CD4-positive, alpha-beta T cell treated with Interleukin-6 for 4 hours (primary cell): ENCODE data around the gene SLC25A51.
"Not testable (repeated sequence)": the region's sequence is repeated elsewhere in the genome, so short reads cannot be mapped to it uniquely, and the experiment has no call there.

Source experiments
- DNase-seq: peaks from one replicate; pipeline ENCODE4 v3.0.0-alpha.2; 2020; ENCODE audit warnings: mixed read lengths

The SLC25A51 gene

DNA sequence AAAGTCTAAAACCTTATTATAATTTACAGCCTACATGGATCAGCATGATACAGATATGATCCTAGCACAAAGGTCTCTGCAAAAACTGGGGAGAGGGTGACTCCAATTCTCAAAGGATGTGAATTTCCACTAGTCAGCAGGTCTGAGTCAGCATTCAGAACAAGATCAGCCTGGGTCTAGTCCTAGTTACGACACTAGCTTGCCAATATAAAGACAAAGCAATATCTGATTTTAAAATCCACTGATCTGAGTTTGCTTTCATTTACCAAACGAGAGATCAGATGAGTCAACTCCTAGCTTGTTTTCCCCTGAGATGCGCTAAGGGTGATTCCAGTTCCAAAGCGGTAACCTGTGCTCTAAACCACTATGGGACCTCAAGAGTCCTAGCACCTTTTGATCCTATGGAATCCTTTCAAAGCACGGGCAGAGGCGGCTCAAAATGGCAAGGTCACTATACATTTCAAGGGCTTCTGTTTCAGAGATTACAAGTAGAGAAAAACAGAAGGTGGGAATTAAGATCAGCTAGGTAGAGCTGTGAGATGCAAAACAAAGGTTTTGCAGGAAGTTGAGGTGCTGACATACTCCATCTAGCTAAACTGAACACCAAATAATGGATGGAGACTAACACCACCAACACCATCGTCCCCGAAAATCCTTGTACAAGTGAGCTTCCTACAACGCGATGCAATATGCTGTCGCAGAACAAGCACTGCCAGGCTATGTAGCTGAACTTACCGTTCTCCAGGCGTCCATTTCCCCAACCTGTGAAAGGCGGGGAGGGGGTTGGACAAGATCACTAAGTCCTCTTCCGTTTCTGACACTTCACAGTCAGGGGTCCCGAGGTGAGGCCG, 906 bp downstream of the SLC25A51 start:
- no peak for DNase-seq

DNA sequence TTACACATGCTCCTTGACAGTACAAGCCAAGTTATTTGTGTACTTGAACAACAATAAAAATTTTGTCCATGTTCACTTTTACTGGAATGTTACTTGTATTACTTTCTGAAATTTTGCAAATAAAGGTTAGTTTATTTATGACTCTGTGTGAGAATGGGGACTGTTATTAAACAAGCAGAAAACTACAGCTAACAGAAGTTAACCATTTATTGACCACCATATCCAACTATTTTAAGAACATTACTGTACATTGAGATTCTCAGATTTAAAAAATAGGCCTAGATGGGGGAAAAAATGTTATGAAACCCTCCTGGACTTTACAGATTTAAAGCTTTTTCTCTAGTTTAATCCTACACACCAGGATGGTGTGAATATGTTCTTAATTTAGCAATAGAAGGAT, 1.8 kb downstream of the SLC25A51 start:
- DNase-seq, result no peak

DNA sequence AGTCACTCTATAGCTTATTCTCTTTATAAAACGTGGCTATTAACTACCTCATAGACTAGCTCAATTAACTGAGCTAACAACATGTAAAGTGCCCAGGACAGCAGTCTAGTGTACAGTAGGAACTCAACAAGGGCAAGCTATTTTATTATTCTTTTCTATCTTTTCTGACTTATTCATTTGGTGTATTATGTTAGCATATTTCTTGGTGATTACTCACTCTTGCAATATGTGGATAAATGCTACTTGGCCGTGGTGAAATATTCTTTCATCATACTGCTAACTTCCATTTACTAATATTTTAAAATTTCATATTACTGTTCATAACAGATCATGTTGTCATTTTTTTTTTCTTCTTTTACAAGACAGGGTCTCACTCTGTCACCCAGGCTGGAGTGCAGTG, 4.9 kb downstream of the SLC25A51 start:
- no peak for DNase-seq

DNA sequence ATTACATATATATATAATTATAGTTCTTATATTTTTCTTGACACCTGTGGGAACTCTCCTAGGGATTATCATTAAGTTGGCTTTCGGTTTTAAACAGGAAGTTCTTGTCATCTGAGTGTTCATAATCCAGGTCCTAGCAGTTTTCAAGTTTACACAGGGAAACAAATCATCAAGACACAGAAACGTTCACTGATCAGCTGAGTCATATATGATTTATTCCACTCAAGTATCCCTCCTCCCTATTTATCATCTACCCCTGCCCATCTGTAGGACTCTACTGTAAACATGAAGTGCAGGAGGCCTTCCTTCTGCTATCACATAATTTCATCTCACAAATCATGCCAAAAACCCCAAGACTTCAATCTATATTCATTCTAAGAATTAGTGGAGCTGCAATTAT, 6.3 kb downstream of the SLC25A51 start:
- DNase-seq, result no peak

DNA sequence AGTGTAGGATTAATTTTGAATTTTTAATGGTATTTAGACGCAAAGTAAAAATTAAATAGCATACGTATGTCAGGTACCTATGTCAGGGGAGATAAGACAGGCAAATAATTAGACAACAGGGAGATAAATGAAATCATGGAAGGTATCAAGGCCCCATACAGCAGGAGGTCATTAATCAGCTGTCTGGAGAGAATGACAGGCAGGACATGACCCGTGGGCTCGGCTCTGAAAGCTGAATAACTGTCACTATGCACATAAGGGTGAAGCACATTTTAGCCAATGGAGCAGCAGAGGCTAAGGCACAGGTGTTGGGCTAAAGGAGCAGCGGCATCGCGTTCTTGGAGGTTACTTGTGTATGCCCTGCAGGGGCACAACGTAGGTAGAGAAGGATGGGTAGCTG, 11.9 kb downstream of the SLC25A51 start:
- DNase-seq, result no peak

DNA sequence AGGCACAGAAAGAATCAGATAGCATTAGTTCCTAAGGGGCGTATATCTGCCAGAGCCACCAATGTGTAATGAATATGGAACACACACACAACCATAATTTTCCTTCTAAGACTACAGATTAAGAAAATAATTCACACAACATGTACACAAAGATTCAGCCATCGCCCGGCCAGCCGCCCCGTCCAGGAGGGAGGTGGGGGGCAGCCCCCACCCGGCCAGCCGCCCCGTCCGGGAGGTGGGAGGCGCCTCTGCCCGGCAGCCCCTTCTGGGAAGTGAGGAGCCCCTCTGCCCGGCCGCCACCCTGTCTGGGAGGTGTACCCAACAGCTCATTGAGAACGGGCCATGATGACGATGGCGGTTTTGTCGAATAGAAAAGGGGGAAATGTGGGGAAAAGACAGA, 12.9 kb downstream of the SLC25A51 start:
- DNase-seq, result not testable (repeated sequence)

DNA sequence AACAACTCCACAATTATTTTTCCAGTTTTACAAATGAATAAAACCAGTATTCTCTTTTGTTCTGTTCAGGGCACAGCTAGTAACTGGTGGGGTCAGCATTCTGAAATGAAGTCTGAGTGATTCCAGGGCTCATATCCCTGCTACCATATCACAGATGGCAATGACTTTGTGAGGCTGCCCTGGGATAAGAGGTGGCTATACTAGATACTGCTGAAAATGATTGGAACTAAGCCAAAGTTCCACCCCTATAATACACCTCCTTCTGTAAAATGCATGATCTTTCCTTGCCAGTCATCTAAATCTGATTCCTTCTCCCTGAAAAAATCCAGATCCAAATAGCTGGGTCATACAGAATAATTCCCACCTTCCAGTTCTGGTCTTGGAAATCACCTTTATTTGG, 14.4 kb downstream of the SLC25A51 start:
- no peak for DNase-seq

DNA sequence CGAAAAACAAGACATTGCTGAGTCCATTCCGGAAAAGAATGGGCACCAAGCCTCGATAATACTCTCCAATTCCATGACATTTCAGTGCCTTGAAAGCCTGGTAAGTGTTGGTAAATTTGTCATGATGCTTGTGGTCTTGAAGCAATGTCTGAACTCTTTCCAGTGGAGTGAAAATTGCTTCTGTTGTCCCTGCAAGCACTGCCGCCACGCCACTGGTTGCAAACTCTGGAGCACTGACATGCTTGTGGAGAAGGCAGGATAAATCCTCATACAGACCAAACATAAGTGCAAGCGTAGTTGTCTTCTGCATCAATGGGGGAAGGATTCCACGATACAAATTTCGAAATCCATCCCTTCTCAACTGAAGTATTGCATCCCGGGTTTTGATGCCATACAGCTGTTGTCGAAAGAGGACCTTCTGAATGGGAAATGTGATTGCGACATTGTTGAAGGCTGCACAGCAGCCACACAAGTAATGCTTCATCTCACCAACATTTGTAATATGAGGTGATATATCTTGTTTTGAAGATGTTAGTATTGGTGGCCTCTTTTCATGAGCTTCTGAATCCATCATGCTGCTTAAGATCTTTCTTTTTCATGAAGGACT, 15.8 kb downstream of the SLC25A51 start:
- not testable (repeated sequence) for DNase-seq

DNA sequence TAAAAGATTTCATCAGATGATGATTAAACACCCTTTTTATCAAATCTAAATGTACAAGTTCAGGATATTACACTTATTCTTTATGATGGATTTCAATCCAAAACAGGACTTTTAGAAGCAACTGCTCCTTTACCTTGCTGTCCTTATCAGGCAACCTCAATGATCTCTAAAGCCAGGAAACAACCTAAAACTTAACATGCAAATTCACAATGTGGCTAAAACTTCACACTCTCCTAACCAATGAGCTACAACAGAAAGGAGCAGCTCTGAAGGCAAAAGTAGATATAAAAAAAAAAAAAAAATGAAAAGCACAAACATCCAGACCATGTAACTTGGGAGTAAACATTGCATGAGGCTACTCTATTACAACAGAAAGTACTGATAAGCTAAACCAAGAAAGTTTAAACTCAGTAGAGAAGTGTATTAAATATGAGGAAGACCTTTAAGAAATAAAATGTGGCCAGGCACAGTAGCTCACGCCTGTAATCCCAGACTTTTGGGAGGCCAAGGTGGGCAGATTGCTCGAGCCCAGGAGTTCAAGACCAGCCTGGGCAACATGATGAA, 22.9 kb downstream of the SLC25A51 start:
- no peak for DNase-seq

DNA sequence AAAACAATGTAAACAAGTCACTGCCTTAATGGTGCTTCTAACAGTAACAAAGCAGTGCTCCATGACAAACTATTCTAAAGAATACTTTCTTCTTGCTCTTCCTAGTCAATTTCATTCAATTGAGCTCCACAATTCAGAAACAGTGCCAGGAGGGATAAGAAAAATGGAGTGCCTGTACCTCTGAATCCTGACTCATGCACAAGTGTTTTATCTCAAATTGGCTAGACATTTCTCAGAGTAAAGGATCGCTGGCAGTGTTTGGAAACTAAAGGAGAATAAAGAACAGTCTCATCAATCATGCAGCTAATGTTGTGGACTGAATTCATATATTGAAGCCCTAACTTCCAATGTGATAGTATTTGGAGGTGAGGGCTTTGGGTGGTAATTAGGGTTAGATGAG, 27.6 kb downstream of the SLC25A51 start:
- DNase-seq, result no peak

DNA sequence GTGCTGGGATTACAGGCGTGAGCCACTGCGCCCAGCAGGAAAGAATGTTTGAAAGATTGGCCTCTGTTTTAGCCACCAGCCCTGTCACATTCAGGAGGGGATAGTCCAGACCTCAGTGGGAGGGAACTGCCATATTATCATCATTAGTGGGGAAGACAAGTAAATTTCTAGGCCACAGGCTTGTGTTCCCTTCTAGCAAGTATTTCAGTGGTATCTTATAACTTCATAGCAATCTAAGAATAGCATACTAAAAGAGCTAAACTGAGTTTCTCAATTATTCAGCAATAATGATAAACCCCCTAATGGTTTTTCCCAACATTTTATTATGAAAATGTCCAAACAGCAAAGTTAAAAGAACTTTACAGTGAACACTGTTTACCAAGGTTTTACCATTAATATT, 30.0 kb downstream of the SLC25A51 start:
- DNase-seq, result no peak

DNA sequence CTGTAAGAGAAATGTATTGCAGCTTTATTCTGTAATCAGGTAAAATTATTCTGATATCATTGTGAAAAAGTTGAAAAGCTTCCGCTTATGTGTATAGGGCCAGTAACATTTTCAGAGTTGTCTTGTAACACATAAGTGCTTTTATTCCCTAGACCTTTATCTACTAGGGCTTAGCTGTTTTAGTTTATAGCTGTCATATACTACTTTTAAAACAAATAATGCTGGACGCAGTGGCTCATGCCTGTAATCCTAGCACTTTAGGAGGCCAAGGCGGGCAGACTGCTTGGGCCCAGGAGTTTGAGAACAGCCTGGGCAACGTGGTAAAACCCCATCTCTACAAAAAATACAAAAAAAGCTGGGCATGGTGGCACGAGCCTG, 33.1 kb downstream of the SLC25A51 start:
- no peak for DNase-seq

DNA sequence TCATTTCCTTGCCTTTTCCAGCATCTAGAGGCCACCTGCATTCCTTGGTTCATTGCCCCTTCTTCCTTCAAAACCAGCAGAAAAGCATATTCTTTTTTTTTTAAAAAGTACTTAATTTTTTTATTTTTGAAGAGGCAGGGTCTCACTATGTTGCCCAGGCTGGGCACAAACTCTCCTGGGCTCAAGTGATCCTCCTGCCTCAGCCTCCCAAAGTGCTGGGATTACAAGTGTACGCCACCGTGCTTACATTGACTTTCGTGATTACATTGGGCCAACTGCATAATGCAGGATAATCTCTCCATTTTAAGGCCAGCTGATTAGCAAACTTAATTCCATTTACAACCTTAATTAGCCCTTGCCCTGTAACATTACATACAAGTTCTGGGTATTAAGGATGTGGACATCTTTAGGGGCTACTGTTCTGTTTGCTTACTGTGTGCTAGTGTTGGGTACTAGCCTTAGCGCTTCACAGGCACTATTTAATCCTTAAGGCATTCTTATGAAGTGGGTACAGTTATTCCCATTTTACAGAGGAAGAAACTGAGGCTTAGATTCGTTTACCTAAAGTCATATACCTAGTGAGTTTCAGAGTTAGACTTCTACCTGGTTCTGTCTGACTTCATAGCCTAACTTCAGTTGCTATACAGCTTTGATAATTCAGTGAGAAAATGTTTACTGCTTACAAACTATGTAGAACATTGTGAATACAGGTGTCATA, 33.7 kb downstream of the SLC25A51 start:
- no peak for DNase-seq

DNA sequence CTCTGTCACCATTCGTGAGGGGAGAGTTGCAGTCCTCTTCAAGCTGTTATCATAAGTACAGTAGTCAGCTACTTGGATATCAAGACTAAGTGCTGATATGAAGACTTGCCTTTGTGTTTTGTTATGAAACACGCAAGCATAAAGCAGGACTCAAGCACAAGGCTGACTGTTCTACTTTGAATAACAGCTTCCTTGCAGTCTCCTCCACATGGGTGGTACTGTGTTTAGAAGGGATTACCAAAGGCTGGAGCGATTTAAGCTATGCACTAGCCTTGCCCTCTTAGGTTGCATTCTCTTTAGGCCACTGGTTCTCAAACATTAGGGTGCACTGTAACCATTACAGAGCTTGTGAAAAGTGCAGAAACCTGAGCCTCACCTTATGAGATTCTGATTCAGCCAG, 41.4 kb downstream of the SLC25A51 start:
- DNase-seq, result no peak

DNA sequence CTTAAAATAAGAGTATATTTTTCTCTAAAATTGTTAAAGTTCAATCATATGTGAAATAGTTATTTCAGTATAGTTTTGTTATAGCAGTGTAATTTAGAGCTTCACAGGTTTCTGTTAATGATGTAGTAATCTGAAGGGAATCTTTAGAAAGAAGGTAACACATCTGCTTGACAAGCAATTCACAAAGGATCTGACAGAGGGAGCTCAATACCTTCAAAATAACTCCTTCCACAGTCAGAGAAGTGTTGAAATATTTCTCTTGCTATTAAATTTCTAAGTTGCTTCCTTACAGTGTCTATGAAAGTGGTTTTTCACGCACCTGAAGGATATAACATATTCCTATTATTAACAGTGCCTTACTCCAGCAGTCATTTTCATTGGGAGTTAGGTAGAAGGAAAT, 44.9 kb downstream of the SLC25A51 start:
- DNase-seq, result no peak

DNA sequence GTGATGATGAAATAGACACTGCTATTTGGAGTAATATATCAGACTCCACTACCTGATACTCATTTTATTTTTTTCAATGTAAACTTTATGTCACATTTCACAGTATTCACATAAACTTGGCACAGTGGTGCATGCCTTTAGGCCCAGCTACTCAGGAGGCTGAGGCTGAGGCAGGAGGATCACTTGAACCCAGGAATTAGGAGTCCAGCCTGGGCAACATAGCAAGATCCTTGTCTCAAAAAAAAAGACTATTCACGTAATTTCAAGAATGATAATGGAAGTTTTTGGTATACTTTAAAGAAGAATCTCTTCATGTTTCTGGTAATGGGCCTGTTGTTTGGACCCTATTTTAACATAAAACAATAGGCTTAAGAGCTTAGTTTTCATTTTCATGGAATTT, 47.4 kb downstream of the SLC25A51 start:
- DNase-seq, result no peak

DNA sequence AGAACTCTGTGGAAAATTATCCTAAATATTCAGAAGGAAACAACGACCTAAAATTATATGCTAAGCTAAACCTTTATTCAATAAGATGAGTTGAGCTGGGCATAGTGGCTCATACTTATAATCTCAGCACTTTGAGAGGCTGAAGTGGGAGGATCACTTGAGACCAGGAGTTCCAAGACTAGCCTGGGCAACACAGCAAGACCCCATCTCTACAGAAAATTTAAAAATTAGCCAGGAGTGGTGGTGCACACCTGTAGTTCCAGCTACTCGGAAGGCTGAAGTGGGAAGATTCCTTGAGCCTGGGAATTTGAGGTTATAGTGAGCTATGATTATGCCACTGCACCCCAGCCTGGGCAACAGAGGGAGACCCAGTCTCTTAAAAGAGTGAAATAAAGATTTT, 51.7 kb downstream of the SLC25A51 start:
- DNase-seq, result no peak

DNA sequence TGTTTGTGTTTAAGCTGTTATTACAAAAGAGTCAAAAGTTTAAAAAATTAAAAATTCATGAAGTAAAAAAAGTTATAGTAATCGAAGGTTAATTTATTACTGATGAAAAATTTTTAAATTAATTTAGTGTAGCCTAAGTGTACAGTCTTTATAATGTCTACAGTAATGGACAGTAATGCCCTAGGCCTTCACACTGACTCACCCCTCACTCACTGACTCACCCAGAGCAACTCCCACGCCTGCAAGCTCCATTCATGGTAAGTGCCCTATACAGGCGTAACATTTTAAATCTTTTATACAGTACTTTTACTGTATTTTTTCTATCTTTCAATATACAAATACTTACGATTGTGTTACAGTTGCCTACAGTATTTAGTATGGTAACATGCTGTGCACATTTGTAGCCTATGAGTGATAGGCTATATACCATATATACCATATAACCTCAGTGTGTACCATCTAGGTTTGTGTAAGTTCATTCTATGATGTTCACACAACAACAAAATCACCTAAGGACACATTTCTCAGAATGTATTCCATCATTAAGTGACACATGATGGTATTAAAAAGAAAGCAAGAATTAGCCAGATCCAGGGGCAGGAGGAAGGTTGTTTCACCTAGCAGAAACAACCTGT, 63.2 kb downstream of the SLC25A51 start:
- DNase-seq, result no peak

DNA sequence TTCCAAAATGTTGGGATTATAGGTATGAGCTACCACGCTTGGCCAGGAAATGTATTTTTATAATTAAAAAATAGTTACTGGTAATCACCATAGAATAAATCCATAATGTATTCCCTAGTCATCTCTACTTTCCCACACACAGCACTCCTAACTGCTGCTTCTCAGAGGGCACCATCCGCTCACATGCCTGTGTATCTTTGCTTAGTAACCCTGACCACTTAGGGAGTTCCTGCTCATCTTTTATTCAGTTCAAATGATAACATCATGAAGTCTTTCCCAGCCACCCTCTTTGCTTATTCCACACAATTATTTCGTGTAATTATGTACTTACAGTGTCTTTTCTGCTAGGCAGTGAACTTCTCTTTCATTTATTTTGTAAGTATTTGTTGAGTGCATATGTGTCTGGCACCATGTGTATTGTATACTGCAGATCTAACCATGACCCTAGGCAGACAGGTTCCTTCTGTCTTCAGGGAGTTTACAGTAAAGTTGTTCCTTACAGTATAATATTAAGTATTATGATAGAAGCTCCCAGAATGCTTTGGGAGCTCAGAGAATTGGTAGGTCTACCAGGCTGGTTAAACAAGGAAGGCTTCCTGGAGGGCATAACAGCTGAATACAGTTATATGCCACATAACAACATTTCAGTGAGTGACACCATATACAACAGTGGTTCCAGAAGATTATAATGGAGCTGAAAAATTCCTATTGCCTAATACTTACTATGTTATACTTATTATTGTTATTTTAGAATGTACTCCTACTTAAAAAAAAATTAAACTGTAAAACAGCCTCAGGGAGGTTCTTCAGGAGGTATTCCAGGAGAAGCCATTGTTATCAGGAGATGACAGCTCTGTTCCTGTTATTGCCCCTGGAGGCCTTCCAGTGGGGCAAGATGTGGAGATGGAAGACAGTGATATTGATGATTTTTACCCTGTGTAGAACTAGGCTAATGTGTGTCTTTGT, 64.1 kb downstream of the SLC25A51 start:
- no peak for DNase-seq
